ENCODE results near the gene CCND2. TPM values are rescaled to one million over a fixed set of nuclear protein-coding genes. Genes with fewer than 3 reads are reported as not detected.

The CCND2 gene
- total and polyA plus RNA-seq, 9 of the 15 experiments (the other 6 are each of a cell fraction or from before 2014, with no cell fraction given): 13.6 to 99.3 (median 39.6) TPM

DNA sequence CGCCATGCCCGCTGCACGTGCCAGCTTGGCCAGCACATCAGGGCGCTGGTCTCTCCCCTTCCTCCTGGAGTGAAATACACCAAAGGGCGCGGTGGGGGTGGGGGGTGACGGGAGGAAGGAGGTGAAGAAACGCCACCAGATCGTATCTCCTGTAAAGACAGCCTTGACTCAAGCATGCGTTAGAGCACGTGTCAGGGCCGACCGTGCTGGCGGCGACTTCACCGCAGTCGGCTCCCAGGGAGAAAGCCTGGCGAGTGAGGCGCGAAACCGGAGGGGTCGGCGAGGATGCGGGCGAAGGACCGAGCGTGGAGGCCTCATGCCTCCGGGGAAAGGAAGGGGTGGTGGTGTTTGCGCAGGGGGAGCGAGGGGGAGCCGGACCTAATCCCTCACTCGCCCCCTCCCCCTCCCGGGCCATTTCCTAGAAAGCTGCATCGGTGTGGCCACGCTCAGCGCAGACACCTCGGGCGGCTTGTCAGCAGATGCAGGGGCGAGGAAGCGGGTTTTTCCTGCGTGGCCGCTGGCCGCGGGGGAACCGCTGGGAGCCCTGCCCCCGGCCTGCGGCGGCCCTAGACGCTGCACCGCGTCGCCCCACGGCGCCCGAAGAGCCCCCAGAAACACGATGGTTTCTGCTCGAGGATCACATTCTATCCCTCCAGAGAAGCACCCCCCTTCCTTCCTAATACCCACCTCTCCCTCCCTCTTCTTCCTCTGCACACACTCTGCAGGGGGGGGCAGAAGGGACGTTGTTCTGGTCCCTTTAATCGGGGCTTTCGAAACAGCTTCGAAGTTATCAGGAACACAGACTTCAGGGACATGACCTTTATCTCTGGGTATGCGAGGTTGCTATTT is 914 bp upstream of the CCND2 start (continued):
- TF ChIP-seq, protein P1, sequence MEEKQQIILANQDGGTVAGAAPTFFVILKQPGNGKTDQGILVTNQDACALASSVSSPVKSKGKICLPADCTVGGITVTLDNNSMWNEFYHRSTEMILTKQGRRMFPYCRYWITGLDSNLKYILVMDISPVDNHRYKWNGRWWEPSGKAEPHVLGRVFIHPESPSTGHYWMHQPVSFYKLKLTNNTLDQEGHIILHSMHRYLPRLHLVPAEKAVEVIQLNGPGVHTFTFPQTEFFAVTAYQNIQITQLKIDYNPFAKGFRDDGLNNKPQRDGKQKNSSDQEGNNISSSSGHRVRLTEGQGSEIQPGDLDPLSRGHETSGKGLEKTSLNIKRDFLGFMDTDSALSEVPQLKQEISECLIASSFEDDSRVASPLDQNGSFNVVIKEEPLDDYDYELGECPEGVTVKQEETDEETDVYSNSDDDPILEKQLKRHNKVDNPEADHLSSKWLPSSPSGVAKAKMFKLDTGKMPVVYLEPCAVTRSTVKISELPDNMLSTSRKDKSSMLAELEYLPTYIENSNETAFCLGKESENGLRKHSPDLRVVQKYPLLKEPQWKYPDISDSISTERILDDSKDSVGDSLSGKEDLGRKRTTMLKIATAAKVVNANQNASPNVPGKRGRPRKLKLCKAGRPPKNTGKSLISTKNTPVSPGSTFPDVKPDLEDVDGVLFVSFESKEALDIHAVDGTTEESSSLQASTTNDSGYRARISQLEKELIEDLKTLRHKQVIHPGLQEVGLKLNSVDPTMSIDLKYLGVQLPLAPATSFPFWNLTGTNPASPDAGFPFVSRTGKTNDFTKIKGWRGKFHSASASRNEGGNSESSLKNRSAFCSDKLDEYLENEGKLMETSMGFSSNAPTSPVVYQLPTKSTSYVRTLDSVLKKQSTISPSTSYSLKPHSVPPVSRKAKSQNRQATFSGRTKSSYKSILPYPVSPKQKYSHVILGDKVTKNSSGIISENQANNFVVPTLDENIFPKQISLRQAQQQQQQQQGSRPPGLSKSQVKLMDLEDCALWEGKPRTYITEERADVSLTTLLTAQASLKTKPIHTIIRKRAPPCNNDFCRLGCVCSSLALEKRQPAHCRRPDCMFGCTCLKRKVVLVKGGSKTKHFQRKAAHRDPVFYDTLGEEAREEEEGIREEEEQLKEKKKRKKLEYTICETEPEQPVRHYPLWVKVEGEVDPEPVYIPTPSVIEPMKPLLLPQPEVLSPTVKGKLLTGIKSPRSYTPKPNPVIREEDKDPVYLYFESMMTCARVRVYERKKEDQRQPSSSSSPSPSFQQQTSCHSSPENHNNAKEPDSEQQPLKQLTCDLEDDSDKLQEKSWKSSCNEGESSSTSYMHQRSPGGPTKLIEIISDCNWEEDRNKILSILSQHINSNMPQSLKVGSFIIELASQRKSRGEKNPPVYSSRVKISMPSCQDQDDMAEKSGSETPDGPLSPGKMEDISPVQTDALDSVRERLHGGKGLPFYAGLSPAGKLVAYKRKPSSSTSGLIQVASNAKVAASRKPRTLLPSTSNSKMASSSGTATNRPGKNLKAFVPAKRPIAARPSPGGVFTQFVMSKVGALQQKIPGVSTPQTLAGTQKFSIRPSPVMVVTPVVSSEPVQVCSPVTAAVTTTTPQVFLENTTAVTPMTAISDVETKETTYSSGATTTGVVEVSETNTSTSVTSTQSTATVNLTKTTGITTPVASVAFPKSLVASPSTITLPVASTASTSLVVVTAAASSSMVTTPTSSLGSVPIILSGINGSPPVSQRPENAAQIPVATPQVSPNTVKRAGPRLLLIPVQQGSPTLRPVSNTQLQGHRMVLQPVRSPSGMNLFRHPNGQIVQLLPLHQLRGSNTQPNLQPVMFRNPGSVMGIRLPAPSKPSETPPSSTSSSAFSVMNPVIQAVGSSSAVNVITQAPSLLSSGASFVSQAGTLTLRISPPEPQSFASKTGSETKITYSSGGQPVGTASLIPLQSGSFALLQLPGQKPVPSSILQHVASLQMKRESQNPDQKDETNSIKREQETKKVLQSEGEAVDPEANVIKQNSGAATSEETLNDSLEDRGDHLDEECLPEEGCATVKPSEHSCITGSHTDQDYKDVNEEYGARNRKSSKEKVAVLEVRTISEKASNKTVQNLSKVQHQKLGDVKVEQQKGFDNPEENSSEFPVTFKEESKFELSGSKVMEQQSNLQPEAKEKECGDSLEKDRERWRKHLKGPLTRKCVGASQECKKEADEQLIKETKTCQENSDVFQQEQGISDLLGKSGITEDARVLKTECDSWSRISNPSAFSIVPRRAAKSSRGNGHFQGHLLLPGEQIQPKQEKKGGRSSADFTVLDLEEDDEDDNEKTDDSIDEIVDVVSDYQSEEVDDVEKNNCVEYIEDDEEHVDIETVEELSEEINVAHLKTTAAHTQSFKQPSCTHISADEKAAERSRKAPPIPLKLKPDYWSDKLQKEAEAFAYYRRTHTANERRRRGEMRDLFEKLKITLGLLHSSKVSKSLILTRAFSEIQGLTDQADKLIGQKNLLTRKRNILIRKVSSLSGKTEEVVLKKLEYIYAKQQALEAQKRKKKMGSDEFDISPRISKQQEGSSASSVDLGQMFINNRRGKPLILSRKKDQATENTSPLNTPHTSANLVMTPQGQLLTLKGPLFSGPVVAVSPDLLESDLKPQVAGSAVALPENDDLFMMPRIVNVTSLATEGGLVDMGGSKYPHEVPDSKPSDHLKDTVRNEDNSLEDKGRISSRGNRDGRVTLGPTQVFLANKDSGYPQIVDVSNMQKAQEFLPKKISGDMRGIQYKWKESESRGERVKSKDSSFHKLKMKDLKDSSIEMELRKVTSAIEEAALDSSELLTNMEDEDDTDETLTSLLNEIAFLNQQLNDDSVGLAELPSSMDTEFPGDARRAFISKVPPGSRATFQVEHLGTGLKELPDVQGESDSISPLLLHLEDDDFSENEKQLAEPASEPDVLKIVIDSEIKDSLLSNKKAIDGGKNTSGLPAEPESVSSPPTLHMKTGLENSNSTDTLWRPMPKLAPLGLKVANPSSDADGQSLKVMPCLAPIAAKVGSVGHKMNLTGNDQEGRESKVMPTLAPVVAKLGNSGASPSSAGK (IDR thresholded peaks at IDR 0.05): peak; percentile 98
- TF ChIP-seq MBD2 (IDR thresholded peaks at IDR 0.05; ENCODE audit: borderline replicate concordance, low read depth): peak; percentile 28; the same call in 1 of the 2 replicates
- TF ChIP-seq RBFOX2 (IDR thresholded peaks at IDR 0.05; ENCODE audit: low read depth, low read length): peak; percentile 92
- TF ChIP-seq FOXM1 (IDR thresholded peaks at IDR 0.05; ENCODE audit: low read depth): no peak
- TF ChIP-seq FOXM1 (CRISPR knock-in tag; IDR thresholded peaks at IDR 0.05; ENCODE audit: low read depth): 0 out of 2 replicates have a peak, but pooled peaks have one; percentile 52
- no peak for TF ChIP-seq RAD21 (CRISPR knock-in tag; conservative IDR thresholded peaks at IDR 0.05 in 1 of 2, IDR thresholded peaks at IDR 0.05 in 1 of 2)
- TF ChIP-seq, protein P2, sequence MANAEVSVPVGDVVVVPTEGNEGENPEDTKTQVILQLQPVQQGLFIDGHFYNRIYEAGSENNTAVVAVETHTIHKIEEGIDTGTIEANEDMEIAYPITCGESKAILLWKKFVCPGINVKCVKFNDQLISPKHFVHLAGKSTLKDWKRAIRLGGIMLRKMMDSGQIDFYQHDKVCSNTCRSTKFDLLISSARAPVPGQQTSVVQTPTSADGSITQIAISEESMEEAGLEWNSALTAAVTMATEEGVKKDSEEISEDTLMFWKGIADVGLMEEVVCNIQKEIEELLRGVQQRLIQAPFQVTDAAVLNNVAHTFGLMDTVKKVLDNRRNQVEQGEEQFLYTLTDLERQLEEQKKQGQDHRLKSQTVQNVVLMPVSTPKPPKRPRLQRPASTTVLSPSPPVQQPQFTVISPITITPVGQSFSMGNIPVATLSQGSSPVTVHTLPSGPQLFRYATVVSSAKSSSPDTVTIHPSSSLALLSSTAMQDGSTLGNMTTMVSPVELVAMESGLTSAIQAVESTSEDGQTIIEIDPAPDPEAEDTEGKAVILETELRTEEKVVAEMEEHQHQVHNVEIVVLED (CRISPR knock-in tag; IDR thresholded peaks at IDR 0.05): no peak
- TF ChIP-seq, protein P3, sequence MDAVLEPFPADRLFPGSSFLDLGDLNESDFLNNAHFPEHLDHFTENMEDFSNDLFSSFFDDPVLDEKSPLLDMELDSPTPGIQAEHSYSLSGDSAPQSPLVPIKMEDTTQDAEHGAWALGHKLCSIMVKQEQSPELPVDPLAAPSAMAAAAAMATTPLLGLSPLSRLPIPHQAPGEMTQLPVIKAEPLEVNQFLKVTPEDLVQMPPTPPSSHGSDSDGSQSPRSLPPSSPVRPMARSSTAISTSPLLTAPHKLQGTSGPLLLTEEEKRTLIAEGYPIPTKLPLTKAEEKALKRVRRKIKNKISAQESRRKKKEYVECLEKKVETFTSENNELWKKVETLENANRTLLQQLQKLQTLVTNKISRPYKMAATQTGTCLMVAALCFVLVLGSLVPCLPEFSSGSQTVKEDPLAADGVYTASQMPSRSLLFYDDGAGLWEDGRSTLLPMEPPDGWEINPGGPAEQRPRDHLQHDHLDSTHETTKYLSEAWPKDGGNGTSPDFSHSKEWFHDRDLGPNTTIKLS (IDR thresholded peaks at IDR 0.05; ENCODE audit: borderline replicate concordance, low read depth): peak; percentile 57; the same call in 1 of the 2 replicates
- no peak for TF ChIP-seq ZFP36 (IDR thresholded peaks at IDR 0.05; ENCODE audit: low read depth, low read length, partially characterized antibody)
- no peak for TF ChIP-seq TBP (optimal IDR thresholded peaks at IDR 0.05; ENCODE audit: low read depth, low read length)
- no peak for TF ChIP-seq TFAM (CRISPR knock-in tag; conservative IDR thresholded peaks at IDR 0.05)

Data from K562 (cell line).